H1 (cell line): ENCODE measurements around the gene CEACAM1.

Source experiments
- CBX8 ChIP-seq: fragments of 300-800, 300-1000 bp; sonication (generic); IDR thresholded peaks from 2 replicates; pipeline ENCODE4 v1.7.1; 2016; ENCODE audit warnings: low read depth, low read length, borderline replicate concordance
- CTCF ChIP-seq, 3 experiments: IDR thresholded peaks; 1 replicate in 2 of 3; 2 replicates in 1 of 3; pipeline versions ENCODE4 v1.5.1 to v1.6.1; 2011; ENCODE audit warnings: low read length in 3 of 3, mild to moderate bottlenecking in 3 of 3, inconsistent platforms in 2 of 3, low read depth in 1 of 3, moderate library complexity in 1 of 3; ENCODE audit not compliant: insufficient read depth in 1 of 3; ENCODE audit errors: control extremely low read depth in 1 of 3
- EP300 ChIP-seq, 2 experiments: IDR thresholded peaks; 1 replicate in 1 of 2; 2 replicates in 1 of 2; pipeline ENCODE4 v1.6.1; 2011 to 2012; ENCODE audit warnings: low read depth in 2 of 2, low read length in 2 of 2, mild to moderate bottlenecking in 2 of 2, borderline replicate concordance in 1 of 2, inconsistent platforms in 1 of 2, moderate library complexity in 1 of 2
- EZH2 ChIP-seq: fragments of 200-600 bp; sonication (generic); IDR thresholded peaks from 2 replicates; pipeline ENCODE4 v1.7.1; 2012; ENCODE audit warnings: low read depth, mild to moderate bottlenecking, moderate library complexity, low read length, inconsistent platforms; ENCODE audit not compliant: severe bottlenecking
- HDAC2 ChIP-seq, 2 experiments: fragments of 300-600 bp in 1 of 2; sonication (generic) in 1 of 2; IDR thresholded peaks; 2 replicates each; pipeline ENCODE4 v1.6.1; 2011 to 2012; ENCODE audit warnings: low read depth in 2 of 2, low read length in 2 of 2, mild to moderate bottlenecking in 2 of 2, moderate library complexity in 2 of 2, borderline replicate concordance in 1 of 2, inconsistent platforms in 1 of 2
- POLR2AphosphoS5 ChIP-seq: IDR thresholded peaks from 2 replicates; pipeline ENCODE4 v1.6.1; 2011; ENCODE audit warnings: low read depth, low read length
- RBBP5 ChIP-seq: IDR thresholded peaks from 2 replicates; pipeline ENCODE4 v1.7.1; 2012; ENCODE audit warnings: low read depth, mild to moderate bottlenecking, inconsistent platforms, low read length, moderate library complexity, borderline replicate concordance
- SIX5 ChIP-seq: IDR thresholded peaks from 2 replicates; pipeline ENCODE4 v1.6.1; 2011; ENCODE audit warnings: mild to moderate bottlenecking, low read depth, low read length
- SRF ChIP-seq: IDR thresholded peaks from 2 replicates; pipeline ENCODE4 v1.6.1; 2011; ENCODE audit warnings: mild to moderate bottlenecking, low read depth, low read length, moderate library complexity
- SUZ12 ChIP-seq: fragments of 200-600 bp; sonication (generic); IDR thresholded peaks from 2 replicates; pipeline ENCODE4 v1.6.1; 2012; ENCODE audit warnings: mild to moderate bottlenecking, inconsistent platforms, low read length, moderate library complexity, mixed read lengths
- YY1 ChIP-seq: IDR thresholded peaks from 2 replicates; pipeline ENCODE4 v1.6.1; 2011; ENCODE audit warnings: low read depth, mild to moderate bottlenecking, low read length

GRCh38 chr19:42569193-42569592, 40.9 kb upstream of the CEACAM1 start:
- TF ChIP-seq POLR2AphosphoS5 (no peak), RBBP5 (no peak), SRF (no peak), CTCF (IDR thresholded peaks at IDR 0.05; ENCODE audit: control extremely low read depth in 1 of 3, insufficient read depth in 1 of 3, low read depth in 1 of 3, low read length in 3 of 3) (no peak), CBX8 (no peak), YY1 (no peak), SUZ12 (no peak), EP300 (IDR thresholded peaks at IDR 0.05; ENCODE audit: borderline replicate concordance in 1 of 2, low read depth in 2 of 2, low read length in 2 of 2) (no peak), HDAC2 (IDR thresholded peaks at IDR 0.05; ENCODE audit: borderline replicate concordance in 1 of 2, low read depth in 2 of 2, low read length in 2 of 2) (no peak), EZH2 (no peak), SIX5 (no peak)
